ENCODE data around the gene LDLR.
"Not testable (repeated sequence)": the region's sequence is repeated elsewhere in the genome, so short reads cannot be mapped to it uniquely, and the experiment has no call there.

The LDLR gene

DNA sequence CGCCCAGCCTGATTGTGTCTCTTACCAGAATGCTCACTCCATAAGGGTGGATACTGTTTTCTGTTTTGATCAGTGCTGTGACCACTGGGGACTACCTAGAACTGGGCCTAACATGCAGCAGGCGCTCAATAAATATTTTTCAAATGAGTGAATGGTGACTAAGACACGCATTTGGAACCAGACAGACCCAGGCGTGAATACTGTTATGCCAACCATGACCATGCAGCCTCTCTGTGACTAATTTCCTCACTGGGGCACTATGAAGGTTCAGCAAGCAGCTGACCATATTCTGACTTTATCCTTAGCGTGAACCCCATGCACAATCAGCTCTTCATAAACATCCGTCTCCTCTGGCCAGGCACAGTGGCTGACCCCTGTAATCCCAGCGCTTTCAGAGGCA is 79.3 kb downstream of the LDLR start:
- Mint-ChIP-seq H3K4me1 (ENCODE audit: low read depth in 2 of 2) (no peaks in the 10 kb centered on the region), H3K27me3 (no peaks in the 10 kb centered on the region), H3K27ac (no peak overlapping the region), H3K36me3 (ENCODE audit: insufficient read depth) (no peaks in the 10 kb centered on the region), H3K9me3 (no peaks in the 10 kb centered on the region), H3K4me3 (no peak overlapping the region)
- DNase-seq (no peak), ATAC-seq (replicated peaks) (no peak)

DNA sequence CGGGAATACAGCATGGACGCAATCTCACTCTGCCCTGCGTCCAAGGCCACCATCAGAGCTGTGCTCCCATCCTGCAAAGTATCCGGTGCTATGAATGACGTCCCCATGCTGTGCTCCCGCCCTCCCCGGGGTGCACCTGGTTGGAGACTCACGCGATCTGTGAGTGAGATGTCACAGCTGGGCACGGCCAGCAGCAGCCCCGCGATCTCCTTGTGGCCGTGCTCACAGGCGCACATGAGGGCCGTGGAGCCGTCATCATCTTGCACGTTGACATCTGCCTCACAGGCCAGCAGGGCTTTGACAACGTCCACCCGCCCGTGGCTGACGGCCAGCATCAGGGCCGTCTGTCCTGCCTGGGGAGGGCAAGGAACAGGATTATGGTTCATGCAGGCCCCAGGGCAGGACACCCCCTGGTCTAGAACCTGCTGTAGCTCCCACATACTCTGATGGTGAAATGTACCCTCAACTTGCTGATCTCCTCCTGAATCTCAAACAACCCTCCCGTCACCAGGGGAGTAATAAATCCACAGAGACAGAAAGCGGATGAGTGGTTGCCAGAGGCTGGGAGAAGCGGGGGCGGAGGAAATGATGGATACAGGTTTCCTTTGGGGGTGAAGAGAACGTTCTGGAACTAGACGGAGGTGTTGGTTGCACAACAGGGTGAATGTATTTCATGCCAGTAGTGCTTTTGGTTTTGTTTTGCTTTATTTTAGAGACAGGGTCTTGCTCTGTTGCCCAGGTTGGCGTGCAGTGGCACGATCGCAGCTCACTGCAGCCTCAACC is 80.8 kb downstream of the LDLR start:
- no peak overlapping the region for H3K4me3 Mint-ChIP-seq
- ATAC-seq (replicated peaks) (no peak), DNase-seq (no peak)
- H3K36me3 Mint-ChIP-seq (ENCODE audit: insufficient read depth) = no peaks in the 10 kb centered on the region
- no peak overlapping the region for H3K27ac Mint-ChIP-seq
- no peaks in the 10 kb centered on the region for H3K9me3 Mint-ChIP-seq
- H3K4me1 Mint-ChIP-seq (ENCODE audit: low read depth in 2 of 2) = no peaks in the 10 kb centered on the region
- no peaks in the 10 kb centered on the region for H3K27me3 Mint-ChIP-seq

DNA sequence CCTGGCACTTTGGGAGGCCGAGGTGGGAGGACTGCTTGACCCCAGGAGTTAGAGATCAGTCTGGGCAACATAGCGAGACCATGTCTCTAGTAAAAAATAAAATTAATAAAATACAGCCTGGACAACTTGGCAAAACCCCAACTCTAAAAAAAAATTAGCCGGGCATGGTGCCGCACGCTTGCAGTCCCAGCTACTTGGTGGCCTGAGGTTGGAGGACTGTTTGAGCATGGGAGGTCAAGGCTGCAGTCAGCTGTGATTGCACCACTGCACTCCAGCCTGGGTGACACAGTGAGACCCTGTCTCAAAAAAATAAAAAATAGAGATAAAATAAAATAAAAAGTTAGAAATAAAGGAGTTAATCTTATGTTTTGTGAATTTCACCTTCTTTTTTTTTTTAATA is 81.9 kb downstream of the LDLR start:
- ATAC-seq (replicated peaks) (no peak), DNase-seq (no peak)
- Mint-ChIP-seq H3K27ac (no peak overlapping the region), H3K4me3 (no peak overlapping the region), H3K36me3 (ENCODE audit: insufficient read depth) (no peaks in the 10 kb centered on the region), H3K4me1 (ENCODE audit: low read depth in 2 of 2) (no peaks in the 10 kb centered on the region), H3K27me3 (no peaks in the 10 kb centered on the region), H3K9me3 (no peaks in the 10 kb centered on the region)

DNA sequence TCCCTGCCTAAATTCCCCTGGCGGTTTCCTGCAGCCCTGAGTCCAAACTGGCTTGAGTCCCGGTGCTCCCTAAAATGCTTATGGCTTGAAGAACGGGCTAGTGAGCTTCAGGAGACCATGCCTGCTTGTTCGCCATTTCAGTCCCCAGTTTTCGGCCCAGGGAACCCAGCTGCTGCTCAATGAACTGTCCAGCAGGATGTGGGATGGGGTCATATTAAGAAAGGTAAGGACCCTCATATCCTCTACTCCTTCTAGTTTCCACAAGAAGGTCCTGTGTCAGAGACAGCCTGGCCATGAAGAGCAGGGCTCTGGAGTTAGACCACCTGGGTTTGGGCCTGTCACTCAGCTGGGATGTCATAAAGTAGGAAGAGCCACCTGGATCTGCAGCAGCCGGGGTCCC is 83.3 kb downstream of the LDLR start:
- Mint-ChIP-seq H3K4me1 (ENCODE audit: low read depth in 2 of 2) (no peaks in the 10 kb centered on the region), H3K9me3 (no peaks in the 10 kb centered on the region), H3K27me3 (no peaks in the 10 kb centered on the region), H3K4me3 (no peak overlapping the region), H3K36me3 (ENCODE audit: insufficient read depth) (no peaks in the 10 kb centered on the region), H3K27ac (no peak overlapping the region)
- DNase-seq = no peak
- ATAC-seq (replicated peaks) = no peak

DNA sequence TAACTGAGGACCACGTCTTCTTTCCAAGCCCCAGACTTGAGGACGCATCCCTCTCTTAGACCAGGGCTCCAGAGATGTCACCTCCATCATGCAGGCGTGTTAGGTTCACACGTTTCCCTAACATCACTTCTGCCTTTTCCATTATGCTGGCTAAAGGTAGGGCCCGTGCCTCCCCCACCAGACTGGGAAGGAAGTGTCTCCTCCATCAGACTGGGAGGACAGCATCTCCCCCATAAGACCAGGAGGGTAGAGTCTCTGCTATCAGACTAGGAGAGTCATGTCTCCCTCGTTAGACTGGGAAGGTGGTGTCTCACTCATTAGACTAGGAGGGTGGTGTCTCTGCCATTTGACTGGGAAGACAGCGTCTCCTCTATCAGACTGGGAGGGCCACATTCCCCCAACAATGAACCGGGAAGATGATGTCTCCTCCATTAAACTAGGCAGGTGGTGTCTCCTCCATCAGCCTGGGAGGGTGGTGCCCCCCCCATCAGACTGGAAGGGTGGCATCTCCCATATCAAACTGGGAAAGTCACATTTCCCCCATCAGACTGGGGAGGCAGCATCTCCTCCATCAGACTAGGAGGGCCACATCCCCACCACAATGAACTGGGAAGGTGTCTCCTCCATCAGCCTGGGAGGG is 84.4 kb downstream of the LDLR start:
- ATAC-seq (replicated peaks) = no peak

DNA sequence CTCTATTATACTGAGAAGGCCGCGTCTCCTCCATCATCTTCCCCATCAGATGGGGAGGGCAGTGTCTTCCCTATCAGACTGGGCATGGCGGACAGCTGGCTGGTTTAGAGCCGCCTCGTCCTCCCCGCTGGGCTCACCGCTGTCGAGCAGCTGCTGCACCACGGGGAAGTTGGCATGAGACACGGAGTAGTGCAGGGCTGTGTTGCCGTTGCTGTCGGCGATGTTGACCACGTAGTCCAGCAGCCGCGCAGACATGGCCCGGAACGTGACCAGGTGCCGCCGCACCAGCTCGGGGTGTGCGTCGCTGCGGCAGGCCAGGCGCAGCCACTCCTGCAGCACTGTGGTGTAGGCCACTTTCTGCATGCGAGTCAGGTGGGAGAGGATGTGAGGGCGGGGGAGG is 85.1 kb downstream of the LDLR start:
- peaks cover 0 to 4% of the 10 kb centered on the region in 2 donors for H3K27me3 Mint-ChIP-seq
- no peak for ATAC-seq (replicated peaks)
- no peak overlapping the region for H3K4me3 Mint-ChIP-seq
- no peak for DNase-seq
- no peaks in the 10 kb centered on the region for H3K36me3 Mint-ChIP-seq (ENCODE audit: insufficient read depth)
- no peaks in the 10 kb centered on the region for H3K4me1 Mint-ChIP-seq (ENCODE audit: low read depth in 2 of 2)
- no peaks in the 10 kb centered on the region for H3K9me3 Mint-ChIP-seq
- no peak overlapping the region for H3K27ac Mint-ChIP-seq

More for the DNA sequence above, 84.4 kb downstream of the LDLR start:
- DNase-seq = no peak
- peaks cover 0 to 4% of the 10 kb centered on the region in 2 donors for H3K27me3 Mint-ChIP-seq
- no peak overlapping the region for H3K27ac Mint-ChIP-seq
- no peaks in the 10 kb centered on the region for H3K36me3 Mint-ChIP-seq (ENCODE audit: insufficient read depth)
- H3K4me3 Mint-ChIP-seq = no peak overlapping the region
- no peaks in the 10 kb centered on the region for H3K9me3 Mint-ChIP-seq
- no peaks in the 10 kb centered on the region for H3K4me1 Mint-ChIP-seq (ENCODE audit: low read depth in 2 of 2)

DNA sequence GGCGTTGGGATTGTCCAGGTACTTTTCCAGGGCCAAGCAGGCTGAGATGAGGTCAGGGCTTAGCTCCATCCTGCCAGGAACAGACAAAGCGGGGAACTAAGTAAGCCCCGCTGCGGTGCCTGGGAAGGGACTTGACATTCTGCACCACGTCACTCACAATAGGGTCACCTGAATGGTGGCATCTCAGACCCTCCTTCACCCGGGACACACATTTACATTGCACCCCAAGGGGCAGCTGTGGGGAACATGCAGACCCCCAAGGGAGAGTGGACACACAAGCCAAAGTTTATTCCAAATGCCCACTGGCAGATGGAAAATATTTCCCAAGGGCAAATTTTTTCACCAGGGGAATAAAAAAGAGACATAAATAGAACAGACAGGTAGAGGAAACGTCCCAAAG is 86.7 kb downstream of the LDLR start:
- Mint-ChIP-seq H3K27me3 (peaks cover 0 to 4% of the 10 kb centered on the region in 2 donors), H3K4me1 (ENCODE audit: low read depth in 2 of 2) (peaks cover 0 to 3% of the 10 kb centered on the region in 2 donors), H3K27ac (no peak overlapping the region), H3K36me3 (ENCODE audit: insufficient read depth) (no peaks in the 10 kb centered on the region), H3K4me3 (no peak overlapping the region), H3K9me3 (no peaks in the 10 kb centered on the region)
- DNase-seq (no peak), ATAC-seq (replicated peaks) (no peak)

DNA sequence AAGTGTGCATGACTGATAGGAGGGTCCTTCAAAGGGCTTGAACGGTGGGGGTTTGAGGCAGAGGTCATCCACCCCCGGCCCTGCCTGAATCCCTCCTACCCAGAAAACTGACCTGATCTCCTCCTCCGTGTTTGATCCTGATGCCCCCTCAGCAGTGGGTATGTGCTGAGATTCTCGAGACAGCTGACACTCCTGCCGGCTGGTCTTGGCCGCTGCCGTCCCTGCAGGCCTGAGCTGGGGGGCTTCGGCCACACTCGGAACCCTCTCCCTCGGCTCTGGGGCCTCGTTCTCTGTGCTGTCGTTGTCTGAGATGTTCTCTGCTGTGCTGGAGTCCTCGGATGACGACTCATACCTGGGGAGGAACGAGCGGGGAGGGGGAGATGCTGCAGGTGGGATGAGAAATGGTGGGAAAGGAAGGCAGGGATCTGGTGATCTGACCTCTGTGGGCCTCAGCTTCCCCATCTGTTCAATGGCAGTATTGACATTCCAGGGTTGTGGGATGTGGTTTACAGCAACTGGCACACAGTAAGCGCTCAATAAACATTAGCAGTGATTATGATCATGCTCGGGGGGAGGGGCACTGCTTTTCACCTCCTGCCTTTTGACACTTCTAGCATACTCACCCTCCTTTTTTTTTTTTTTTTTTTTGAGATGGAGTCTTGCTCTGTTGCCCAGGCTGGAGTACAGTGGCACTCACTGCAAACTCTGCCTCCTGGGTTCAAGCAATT is 87.4 kb downstream of the LDLR start:
- DNase-seq (no peak), ATAC-seq (replicated peaks) (no peak)
- H3K4me1 Mint-ChIP-seq (ENCODE audit: low read depth in 2 of 2) = peaks cover 0 to 3% of the 10 kb centered on the region in 2 donors
- H3K36me3 Mint-ChIP-seq (ENCODE audit: insufficient read depth) = no peaks in the 10 kb centered on the region
- H3K9me3 Mint-ChIP-seq = no peaks in the 10 kb centered on the region
- H3K4me3 Mint-ChIP-seq = no peak overlapping the region
- peaks cover 0 to 4% of the 10 kb centered on the region in 2 donors for H3K27me3 Mint-ChIP-seq
- no peak overlapping the region for H3K27ac Mint-ChIP-seq

DNA sequence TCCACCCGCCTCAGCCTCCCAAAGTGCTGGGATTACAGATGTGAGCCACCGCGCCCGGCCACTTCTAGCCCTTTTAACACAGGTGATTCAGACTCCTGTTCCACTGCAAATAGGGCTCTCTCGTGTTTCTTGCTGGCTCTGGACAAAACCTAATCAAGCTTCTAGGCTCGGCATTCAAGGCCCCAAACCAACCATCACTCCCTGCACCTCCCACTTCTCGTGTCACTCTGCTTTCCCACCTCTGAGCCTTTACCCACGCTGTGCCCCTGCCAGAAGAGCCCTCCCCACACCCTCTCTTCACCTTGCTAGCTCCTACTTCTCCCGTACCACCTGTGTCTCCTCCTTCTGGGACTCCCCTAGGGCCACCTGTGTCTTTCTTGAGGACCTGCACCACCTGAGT is 88.3 kb downstream of the LDLR start:
- Mint-ChIP-seq H3K36me3 (ENCODE audit: insufficient read depth) (no peaks in the 10 kb centered on the region), H3K27me3 (peaks cover 0 to 4% of the 10 kb centered on the region in 2 donors), H3K27ac (no peak overlapping the region), H3K4me1 (ENCODE audit: low read depth in 2 of 2) (peaks cover 0 to 3% of the 10 kb centered on the region in 2 donors), H3K9me3 (no peaks in the 10 kb centered on the region), H3K4me3 (no peak overlapping the region)
- ATAC-seq (replicated peaks) = no peak
- DNase-seq = no peak

DNA sequence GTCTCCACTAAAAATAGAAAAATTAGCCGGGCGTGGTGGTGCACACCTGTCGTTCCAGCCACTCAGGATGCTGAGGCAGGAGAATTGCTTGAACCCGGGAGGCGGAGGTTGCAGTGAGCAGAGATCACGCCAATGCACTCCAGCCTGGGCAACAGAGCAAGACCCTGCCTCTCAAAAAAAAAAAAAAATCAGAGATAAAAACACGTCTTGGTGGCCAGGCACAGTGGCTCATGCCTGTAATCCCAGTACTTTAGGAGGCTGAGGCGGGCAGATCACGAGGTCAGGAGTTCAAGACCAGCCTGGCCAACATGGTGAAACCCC is 89.8 kb downstream of the LDLR start:
- not testable (repeated sequence) for H3K4me1 Mint-ChIP-seq (ENCODE audit: low read depth in 2 of 2); H3K36me3 Mint-ChIP-seq (ENCODE audit: insufficient read depth); DNase-seq; H3K27me3 Mint-ChIP-seq; ATAC-seq (replicated peaks); H3K9me3 Mint-ChIP-seq
- peak overlapping the region in 1 of 2 donors; percentile 9 for H3K27ac Mint-ChIP-seq
- peak overlapping the region; percentile 18 to 24 for H3K4me3 Mint-ChIP-seq

DNA sequence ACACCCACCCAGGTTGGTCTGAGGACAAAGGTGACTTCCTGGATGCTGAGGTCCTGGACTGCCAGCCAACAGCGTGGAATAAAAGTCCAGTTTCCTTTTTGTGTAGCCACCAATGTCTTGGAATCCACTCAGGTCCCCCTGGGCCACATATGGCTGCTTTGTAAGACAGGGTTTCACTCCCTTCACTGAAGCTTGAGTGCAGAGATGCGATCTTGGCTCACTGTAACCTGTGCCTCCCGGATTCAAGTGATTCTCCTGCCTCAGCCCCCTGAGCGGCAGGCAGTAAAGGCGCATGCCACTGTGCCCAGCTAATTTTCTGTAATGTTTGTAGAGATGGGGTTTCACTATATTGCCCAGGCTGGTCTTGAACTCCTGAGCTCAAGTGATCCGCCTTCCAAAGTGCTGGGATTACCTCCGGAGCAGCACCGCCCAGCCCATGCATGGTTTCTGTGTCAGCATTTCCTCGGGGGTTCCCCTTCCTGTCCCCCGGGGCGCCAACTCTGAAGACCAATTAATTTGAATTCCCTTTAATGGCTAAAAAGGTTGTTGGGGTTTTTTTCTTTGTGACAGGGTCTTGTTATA is 90.5 kb downstream of the LDLR start:
- Mint-ChIP-seq H3K27me3 (peaks cover 0 to 4% of the 10 kb centered on the region in 2 donors), H3K4me3 (peak overlapping the region; percentile 18 to 24), H3K36me3 (ENCODE audit: insufficient read depth) (no peaks in the 10 kb centered on the region), H3K27ac (peak overlapping the region in 1 of 2 donors; percentile 9), H3K4me1 (ENCODE audit: low read depth in 2 of 2) (peaks cover 0 to 3% of the 10 kb centered on the region in 2 donors), H3K9me3 (no peaks in the 10 kb centered on the region)
- DNase-seq (no peak), ATAC-seq (replicated peaks) (peak; percentile 27)

DNA sequence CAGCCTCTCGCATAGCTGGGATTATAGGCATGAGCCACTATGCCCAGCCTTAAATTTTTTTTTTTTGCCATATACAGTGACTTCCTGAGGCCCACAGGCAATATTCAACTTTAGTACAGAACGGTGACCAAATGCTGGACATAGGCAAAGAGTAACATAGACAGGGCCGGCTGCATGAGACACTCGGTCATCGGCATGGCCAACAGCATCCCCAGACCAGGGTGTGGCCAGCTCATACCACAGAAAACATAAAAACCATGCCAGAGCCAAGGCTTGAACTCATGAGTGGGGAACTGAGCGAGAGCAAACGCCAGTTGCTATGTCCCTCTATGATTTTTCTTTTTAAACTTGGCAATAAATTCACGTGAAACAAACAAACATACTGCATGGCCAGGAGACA is 91.1 kb downstream of the LDLR start:
- Mint-ChIP-seq H3K4me3 (no peak overlapping the region), H3K9me3 (no peaks in the 10 kb centered on the region), H3K4me1 (ENCODE audit: low read depth in 2 of 2) (peaks cover 0 to 3% of the 10 kb centered on the region in 2 donors), H3K36me3 (ENCODE audit: insufficient read depth) (no peaks in the 10 kb centered on the region), H3K27ac (no peak overlapping the region), H3K27me3 (peaks cover 0 to 4% of the 10 kb centered on the region in 2 donors)
- DNase-seq = no peak
- ATAC-seq (replicated peaks) = no peak

DNA sequence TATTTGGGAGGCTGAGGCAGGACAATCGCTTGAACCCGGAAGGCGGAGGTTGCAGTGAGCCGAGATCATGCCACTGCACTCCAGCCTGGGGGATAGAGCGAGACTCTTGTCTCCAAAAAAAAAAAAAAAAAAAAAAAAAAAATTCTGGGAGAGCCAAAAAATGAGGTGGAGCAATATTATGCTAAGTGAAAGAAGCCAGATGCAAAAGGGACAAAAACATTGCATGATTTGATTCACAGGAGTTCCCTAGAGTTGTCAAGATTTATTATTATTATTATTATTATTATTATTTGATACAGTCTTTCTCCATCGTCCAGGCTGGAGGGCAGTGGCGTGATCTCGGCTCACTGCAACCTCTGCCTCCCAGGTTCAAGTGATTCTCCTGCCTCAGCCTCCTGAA is 91.7 kb downstream of the LDLR start:
- H3K27ac Mint-ChIP-seq; H3K4me3 Mint-ChIP-seq; DNase-seq; H3K9me3 Mint-ChIP-seq; H3K27me3 Mint-ChIP-seq; H3K4me1 Mint-ChIP-seq (ENCODE audit: low read depth in 2 of 2); H3K36me3 Mint-ChIP-seq (ENCODE audit: insufficient read depth); ATAC-seq (replicated peaks): not testable (repeated sequence)
